Activated T-cell treated with anti-CD3 and anti-CD28 coated beads for 24 hours (primary cell): ENCODE results near the gene DGAT2.
"Not testable (repeated sequence)": the region's sequence is repeated elsewhere in the genome, so short reads cannot be mapped to it uniquely, and the experiment has no call there.

Experiments
- DNase-seq: peaks from one replicate; pipeline ENCODE4 v3.0.0-alpha.2; 2020; ENCODE audit warnings: low read depth

DGAT2 gene

DNA sequence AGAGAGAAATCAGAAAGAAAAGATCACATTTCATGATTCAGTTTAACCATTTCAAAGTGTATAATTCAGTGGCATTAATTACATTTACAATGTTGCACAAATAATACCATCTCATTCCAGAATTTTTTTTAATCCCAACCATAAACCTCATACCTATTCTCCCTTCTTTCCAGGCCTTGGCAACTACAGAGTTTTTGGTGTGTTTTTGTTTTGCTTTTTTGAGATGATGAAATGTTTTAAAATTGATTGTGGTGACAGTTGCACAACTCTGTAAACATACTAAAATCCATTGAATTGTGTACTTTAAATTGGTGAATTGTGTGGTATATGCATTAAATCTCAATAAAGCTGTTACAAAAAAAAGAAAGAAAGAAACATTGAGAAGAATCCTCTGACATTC, 13.6 kb upstream of the DGAT2 start:
- not testable (repeated sequence) for DNase-seq

DNA sequence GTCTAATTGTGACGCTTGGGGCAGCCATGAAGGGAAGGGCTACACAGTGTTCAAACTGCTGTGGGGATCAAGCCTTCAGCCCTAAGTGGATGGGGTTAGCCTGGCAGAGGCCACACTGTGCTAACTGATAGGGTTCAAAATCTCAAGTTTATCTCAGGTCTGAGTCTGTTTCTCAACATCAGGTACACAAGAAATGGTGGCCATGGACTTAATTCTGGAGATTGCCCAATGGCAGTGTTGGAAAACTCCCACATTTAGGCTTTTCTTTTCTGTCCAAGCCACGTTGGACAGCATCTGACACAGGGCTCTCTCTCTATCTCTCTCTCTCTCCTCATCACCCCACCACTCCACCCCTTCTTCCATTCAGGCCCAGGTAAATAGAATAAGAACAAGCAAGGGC, 10.9 kb upstream of the DGAT2 start:
- DNase-seq: no peak

DNA sequence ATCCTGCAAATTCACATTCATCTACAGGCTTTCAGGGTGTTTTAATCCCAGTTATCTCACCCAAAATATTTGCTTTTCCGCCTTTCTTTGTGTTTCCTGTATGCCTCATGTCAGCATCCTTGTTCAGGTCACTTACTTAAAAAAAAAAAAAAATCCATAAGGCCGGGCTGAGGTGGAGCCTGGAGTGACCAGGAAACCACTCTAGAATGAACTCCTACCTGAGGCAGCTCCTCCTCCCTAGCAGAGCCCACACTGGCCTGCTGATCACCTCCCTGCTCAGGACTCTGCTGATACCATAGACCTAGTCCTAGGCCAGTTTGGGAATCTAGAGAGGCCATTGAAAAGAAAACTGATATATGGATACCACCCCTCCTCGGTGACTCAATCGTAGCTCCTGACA, 8.7 kb upstream of the DGAT2 start:
- DNase-seq: no peak

DNA sequence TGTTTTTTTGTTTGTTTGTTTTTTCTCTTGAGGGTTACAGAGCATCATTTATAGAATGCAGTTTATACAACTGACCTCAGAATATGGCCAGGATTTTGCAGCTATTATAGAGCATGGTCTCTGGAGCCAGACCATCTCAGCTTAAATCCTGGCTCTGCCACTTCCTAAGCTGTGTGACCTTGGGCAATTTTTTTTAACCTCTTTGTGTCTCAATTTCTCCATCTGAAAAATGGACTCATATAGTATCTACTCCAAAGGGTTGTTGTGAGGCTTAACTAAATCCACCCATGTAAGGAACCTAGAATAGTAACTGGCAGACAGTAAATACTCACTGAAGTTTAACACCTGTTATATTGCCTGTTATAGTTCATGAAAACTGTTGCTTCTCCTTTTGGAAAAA, 8.3 kb upstream of the DGAT2 start:
- DNase-seq: no peak

DNA sequence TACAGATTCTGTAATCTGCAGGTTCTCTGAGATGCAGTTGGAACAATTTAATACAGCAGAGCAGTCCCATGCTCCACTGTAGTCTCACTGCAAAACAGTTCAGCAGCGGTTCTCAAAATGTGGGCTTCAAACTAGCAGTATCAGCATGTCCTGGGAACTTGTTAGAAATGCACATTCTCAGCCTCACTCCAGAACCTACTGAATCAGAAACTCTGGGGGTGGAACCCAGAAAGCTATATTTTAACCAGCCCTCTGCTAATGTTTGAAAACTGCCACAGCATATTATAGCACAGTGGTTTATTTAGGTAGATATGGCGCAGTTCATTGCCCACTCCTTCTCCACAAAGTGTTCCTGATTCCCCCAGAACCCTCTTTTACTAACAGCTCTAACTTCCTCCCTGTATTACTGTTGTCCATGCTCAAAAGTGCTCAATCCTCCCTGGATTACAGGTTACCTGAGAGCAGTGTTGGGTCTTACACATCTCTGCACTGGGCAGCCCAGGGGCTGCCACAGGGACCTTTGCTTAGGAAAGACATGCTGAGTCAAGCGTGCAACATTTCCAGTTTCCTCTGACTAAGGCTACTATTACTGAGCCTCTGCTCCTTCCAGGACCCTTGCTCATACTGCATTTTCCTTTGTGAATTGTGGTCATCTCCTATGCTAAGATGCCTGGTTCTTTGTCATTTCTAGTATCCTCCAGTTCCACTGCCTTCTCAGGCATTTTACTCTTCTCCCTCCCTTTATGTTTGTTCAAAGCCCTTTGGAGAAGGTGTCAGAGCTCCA, 7.7 kb upstream of the DGAT2 start:
- DNase-seq: no peak

DNA sequence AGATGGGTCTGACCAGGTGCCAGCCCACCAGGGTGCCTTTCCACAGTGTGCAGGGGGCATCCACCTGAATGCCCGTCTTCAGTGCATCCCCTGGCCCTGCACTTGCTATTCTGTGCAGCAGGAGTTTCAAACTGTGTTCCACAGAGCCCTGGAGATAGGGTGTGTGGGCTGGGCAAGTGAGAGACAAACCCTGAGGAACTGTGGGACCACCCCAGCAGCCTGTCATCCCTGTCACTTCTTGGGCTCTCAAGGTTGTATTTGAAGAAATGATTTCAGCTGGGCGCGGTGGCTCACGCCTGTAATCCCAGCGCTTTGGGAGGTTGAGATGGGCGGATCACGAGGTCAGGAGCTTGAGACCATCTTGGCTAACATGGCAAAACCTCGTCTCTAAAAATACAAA, 6.4 kb upstream of the DGAT2 start:
- DNase-seq: no peak

DNA sequence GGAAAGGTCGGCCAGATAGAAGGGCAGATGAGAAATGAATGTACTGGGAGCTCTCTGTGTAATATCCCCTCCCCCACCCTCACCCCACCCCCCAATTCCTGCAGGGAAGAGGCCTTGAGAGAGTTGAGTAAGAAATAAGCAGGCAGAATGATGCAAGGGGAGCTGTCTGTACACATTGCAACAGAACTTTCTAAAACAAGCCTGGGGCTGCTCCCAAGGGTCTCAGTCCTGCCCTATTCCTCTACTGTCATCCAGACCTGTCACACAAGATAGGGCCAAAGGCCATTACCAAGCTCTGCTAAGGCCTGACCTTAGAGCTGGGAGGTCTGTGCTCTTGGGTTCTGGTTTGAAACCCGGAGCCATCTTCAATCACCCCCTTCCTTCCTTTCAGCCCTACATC, 5.7 kb upstream of the DGAT2 start:
- DNase-seq: no peak

DNA sequence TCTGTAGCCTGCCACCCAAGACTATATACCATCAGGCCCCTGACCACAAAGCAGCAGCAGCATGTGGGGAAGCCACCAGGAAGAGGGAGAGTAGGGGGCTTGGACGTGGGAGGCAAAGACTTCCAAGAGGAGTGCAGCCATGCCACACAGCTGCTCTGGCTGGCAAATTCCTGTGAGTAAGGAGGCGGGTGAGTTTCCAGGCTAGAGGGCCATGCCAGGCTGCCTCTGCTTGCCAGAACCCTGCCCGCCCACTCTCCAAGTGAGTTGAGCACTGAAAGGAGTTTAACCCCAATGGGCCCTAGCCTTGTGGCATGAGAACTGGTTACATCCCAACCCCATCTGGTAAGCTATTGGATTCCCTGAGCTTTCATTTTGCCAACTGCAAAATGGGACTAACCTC, 4.7 kb upstream of the DGAT2 start:
- DNase-seq: no peak

DNA sequence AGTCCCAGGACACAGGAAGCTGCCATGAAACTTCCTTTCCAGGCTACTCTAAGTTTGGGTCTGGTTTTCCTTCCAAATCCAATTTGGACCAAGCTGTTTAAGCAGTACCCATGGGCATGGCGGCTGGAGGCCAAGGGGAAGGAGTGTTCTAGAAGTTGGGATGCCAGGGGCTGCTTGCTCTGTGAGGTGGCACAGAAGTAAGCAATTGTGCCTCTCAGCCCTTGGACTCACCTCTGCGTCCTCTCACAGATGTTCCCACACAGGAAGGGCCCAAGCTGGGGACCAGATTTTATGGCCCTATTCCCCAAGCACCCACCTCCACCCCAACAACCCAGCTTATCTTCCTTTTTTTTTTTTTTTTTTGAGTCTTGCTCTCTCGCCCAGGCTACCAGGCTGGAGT, 3.5 kb upstream of the DGAT2 start:
- DNase-seq: no peak

DNA sequence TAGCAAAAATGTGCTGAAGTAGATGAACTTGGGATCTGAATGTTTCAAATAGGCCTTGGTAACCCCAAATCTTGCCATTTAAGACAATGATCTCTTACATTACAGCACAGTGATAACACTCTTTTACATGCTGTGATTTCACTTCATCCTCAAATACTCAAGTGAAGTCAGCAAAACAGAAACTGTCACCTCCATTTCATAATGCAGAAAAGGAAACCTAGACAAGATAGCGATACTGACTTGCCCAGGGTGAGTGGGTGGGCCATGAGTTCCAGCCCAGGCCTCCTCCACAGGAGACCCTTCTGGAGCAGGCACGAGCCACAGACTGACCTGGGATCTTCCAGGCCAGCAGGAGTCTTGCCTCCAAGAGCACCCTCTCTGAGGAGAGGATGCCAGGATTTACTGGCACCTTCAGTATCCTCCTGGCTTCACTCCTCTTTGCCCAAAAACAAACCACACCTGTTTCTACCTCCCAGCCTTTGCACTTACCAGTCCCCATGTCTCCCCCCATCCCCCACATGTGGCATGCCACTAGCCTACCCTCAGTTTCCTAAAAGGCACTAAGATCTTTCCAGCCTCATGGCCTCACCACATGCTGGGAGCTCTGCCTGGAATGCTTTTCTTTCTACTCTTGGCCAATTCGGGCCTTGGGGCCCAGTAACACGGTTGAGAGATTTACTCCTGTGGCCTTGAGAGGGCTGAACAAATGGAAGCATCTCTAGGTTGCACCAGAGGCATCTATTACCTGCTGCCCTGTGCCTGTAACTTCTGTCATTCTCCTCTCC, 1.9 kb upstream of the DGAT2 start:
- no peak for DNase-seq

DNA sequence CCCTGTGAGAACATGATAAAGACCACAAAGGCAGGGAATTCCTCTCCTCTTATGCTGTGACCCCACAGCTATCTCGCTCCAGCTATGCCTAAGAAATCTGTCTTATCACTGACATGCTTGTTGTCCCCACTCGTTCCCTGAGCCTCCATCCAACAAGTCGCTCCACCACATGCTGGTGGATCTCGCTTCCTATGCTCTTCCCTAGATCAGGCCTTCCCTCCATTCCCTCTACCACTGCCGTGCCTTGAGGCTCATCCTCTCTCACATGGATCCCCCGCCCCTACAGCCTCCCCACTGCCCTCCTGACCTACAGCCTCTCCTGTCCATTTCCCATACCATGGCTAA, 1.4 kb upstream of the DGAT2 start:
- no peak for DNase-seq

DNA sequence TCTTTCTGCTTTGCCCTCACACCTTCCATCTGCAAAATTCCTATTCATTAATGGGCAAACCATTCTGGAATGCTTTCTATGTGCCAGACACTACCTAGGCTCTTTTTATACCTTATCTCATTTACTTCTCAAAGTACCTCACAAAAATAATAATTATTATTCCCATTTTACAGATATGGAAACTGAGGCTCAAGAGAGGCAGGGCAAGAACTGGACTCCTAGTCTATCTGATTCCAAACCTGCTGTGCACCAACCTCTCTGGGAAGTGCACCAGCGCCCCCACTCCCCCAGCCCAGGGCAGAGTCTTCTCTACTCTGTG, 826 bp upstream of the DGAT2 start:
- DNase-seq: no peak

DNA sequence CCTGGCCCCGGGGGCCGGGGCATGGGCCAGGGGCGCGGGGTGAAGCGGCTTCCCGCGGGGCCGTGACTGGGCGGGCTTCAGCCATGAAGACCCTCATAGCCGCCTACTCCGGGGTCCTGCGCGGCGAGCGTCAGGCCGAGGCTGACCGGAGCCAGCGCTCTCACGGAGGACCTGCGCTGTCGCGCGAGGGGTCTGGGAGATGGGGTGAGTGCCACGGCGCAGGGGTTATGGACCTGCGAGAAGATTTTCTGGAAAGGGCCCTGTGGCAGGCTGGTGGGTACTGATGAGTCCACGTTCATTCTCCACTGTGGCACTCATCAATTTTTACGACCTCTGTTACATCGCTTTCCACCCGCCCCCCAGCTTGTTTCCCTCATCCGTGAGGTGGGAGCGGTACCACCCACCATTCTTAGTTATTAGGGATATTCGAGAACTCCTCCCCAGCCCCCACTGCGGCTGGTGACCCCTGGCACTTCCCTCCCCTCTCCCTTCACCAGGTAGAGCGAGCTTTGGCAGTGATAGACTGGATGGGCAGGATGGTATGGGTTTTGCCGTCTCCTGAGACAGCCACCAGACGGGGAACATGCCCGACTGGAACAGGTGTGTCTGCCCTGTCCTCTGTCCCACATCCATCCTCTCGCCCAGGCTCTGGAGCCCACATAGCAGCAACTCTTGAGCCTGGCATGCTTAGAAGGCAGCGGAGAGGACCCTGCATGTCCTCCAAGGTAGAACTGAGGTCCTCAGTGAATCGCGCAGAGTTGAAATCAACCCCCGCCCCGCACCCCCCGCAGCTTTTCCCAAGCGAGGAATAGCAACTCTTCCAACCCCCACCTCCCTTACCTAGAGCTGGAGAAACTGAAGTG, 562 bp downstream of the DGAT2 start:
- DNase-seq: no peak

DNA sequence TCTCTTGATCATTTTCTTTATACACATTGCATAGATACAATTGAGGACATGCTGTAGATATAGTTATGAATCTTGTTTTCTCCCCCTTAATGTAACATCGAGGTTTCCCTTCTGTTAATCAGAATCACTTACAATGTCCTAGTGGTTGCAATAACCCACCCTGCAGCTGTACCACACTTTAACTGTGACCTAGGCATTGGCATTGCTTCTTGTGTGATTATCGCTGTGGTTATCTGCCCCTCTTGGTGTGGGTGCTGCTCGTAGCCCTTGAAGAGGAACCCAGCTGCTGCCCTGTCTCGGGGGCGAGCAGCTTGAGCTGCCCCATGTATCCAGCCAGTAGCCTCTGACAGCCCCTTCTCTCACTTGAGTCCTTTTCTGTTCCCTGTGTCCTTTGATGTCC, 1.5 kb downstream of the DGAT2 start:
- DNase-seq: no peak

DNA sequence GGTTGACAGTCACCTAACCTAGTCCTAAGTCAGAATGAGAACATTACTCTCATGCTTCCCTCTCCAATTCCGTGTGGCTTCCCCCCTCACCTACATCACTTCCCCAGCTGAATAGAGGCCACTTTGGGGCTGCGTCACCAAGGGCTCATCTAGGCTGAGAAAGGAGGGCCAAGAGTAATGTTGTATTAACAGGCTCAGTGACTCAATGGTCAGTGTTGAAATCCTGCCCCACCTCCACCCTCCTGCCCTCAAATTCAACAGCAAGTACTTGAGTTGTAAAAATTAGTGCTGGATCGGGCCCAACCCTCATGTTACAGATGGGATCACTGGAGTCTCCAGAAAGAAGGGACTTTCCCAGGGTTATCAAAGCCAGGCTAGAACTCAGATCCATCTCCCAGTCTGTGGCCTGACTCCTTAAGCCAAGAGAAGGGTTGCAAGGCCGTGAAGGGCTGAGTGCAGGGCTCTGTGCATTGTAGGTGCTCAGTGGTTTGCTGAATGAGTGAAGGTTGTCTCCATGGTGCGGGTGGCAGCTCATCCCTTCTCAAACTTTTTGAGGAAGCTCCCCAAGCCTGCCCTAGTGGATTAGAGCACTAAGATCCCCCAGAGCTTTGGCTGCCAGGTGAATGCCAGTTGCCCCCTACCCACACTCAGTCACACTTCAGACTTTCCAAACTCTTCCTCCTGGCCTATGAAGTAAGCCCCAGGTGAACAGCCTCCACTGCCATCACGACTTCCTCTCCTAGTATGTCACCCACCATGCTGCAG, 3.2 kb downstream of the DGAT2 start:
- DNase-seq: no peak

DNA sequence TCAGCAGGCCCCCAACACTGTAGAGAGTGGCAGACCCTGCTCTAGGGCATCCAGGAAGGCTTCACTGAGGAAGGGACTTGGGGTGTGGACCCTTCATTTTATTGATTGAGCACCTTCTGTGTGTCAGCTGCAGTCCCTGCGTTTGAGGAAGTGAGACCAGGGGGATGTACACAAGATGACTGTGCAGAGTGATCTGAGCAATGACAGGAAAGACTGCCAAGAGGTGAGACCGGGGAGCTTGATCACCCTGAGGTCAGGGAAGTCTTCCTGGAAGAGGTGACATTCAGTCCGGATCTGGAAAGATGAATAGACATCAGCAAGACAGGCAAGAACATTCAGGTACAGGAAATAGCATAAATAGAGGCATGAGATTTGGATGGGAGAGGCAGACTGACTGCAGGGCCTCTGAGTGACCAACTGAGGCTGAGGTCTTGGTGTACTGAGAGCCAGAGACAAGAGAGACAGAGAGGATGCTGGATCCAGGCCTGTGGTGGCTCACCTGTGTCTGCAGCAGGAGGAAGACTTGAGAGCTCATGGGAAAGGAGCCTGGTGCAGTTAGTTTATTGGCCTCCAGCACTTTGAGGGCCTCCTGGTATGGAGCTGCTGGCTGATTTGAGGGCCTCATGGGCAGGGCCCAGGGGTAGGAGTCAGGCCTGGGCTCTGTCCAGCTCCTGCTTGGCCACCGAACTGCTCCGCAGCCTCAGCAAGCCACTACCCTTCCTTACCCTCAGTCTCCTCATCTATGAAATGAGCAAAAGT, 5.2 kb downstream of the DGAT2 start:
- no peak for DNase-seq

DNA sequence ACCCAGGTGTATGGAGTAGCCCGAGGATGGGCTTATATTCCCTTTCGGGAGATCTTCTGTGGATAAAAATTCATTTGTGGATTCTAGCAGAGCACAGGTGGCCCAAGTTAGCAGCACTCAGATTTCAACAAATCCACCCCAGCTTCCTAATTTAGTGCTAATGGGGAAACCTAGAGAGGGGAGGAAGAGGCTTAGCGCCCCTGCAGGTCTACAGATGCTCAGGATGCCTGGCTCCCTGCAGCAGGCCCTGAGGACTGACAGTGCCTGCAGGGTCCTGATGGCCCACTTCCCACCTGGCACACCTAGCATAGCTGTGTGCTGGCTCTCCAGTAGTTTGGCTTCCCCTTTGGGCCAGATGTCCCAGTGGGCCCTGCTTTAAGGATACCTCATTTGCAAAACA, 6.5 kb downstream of the DGAT2 start:
- DNase-seq: no peak

DNA sequence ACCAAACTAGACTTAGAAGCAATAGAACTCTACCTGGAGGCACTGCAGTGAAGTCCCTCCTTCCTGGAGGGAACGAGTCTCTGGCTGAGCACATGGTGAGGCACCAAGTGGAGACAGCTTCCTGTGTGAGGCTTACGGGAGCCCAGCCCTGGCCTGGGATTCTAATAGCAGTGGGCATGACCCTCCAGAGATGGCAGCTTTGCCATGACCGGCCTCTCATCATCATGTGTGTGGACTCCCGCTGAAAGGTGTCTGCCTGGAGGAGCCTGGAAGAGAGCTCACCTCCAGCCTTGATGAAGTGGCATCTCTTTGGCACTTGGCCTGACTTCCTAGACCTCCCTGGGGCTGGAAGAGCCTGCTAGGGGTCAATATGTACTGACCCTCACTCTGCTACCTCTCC, 8.0 kb downstream of the DGAT2 start:
- no peak for DNase-seq

DNA sequence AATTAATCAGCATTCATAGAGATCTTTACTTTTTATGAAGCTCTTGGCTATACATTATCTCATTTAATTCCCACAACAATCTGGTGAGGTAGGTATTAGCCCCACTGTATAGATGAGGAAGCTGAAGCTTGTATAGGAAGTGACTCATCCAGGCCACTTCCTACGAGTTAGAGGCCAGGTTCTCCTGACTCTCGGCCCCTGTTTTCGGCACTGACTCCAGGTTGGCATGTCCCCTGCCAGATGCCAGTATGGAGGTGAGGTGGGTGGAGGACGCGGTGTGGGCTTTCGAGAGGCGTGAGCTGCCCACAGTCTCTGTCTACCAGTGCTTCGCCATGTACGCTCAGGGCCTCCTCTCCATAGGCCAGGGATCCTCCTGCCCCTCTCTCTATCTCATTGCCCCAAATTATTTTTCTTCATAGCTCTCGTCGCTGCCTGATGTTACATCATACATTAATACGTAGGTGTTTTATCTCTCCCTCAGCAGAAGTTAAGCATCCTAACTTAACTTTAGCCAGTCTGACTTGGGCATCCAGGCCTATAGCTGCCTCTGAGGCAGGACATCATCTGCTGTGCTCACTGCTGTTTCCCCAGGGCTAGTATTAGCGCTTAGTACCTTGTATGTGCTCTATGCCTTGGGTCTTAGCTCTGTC, 9.0 kb downstream of the DGAT2 start:
- DNase-seq: no peak

DNA sequence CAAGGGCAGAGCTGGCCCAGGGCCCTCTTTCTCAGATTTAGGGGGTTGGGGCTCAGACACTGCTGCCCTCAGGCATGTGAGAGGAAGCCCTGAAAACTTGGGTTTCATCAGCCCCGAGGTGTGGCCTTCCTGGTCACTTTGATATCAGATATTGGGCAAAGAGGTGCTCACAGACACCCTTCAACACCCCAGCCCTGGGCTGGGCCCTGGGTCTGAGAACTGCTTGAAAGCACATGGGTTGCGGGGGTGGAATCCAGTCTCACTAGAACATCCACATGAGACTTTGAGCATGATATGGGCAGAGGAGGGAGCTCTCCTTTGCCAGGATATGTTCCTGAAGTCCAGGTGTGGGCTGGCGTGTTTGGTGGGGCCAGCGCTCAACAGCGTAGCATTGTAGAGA, 10.4 kb downstream of the DGAT2 start:
- no peak for DNase-seq

DNA sequence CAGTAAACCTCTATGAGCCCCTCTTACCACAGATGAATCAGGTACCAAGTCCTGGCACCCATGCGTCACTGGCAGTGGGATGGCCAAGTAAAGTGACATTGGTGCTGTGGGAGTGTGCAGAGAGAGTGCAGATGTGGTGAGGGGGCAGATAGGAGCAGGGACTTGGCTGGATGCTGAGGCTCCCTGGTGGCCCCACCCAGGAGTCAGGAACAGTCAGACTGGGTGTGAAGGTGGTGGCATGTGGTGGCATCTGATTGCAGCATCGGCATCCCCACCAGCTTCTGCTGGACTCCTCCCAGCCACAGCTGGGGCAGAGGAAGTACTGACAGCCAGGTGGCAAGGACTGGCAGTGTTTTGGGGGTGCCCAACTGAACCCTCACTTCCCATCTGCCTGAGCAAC, 11.4 kb downstream of the DGAT2 start:
- no peak for DNase-seq
